Neural progenitor cell (in vitro differentiated cells): ENCODE results near the gene NTRK3. TPM values are rescaled to one million over a fixed set of nuclear protein-coding genes. Genes with fewer than 3 reads are reported as not detected.

ENCODE experiments used
- DNase-seq: peaks from one replicate; pipeline ENCODE4 v3.0.0-alpha.2; 2016; ENCODE audit warnings: low spot score
- H2AFZ ChIP-seq: fragments of 200-600 bp; sonication (generic); replicated peaks from 2 replicates; pipeline ENCODE4 v1.6.1; 2016; ENCODE audit warnings: antibody characterized with exemption
- H3F3A ChIP-seq: fragments of 200-600 bp; sonication (generic); 2 replicates; pipeline ENCODE4 v1.6.1; 2016; ENCODE audit warnings: antibody characterized with exemption, low read depth
- H3K27ac ChIP-seq: fragments of 200-600 bp; sonication (generic); 2 replicates; pipeline ENCODE4 v1.5.1; 2016; ENCODE audit warnings: mild to moderate bottlenecking
- H3K27me3 ChIP-seq: fragments of 200-600 bp; sonication (generic); 2 replicates; pipeline ENCODE4 v1.6.1; 2016; ENCODE audit warnings: mild to moderate bottlenecking, moderate library complexity
- H3K36me3 ChIP-seq: fragments of 200-600 bp; sonication (generic); 2 replicates; pipeline ENCODE4 v1.5.1; 2016
- H3K4me1 ChIP-seq: fragments of 200-600 bp; sonication (generic); 2 replicates; pipeline ENCODE4 v1.6.1; 2016; ENCODE audit warnings: mixed run types
- H3K4me2 ChIP-seq: fragments of 200-600 bp; sonication (generic); 2 replicates; pipeline ENCODE4 v1.6.1; 2016
- H3K4me3 ChIP-seq: fragments of 200-600 bp; sonication (generic); 2 replicates; pipeline ENCODE4 v1.5.1; 2016
- H3K79me2 ChIP-seq: fragments of 200-600 bp; sonication (generic); 2 replicates; pipeline ENCODE4 v1.6.1; 2016; ENCODE audit warnings: low read depth
- H3K9ac ChIP-seq: fragments of 200-600 bp; sonication (generic); 2 replicates; pipeline ENCODE4 v1.6.1; 2016
- H3K9me3 ChIP-seq: fragments of 200-600 bp; sonication (generic); 2 replicates; pipeline ENCODE4 v1.5.1; 2016; ENCODE audit warnings: low read depth
- H4K20me1 ChIP-seq: fragments of 200-600 bp; sonication (generic); 2 replicates; pipeline ENCODE4 v1.6.1; 2016; ENCODE audit warnings: low read depth
- H3K27ac Mint-ChIP-seq: 3 replicates; pipeline ENCODE4 v1.8.0; 2021; ENCODE audit warnings: mixed read lengths
- H3K27me3 Mint-ChIP-seq: 2 replicates; pipeline ENCODE4 v1.8.0; 2022; ENCODE audit warnings: low read depth, mild to moderate bottlenecking, inconsistent platforms, moderate library complexity, mixed read lengths; ENCODE audit not compliant: insufficient read depth
- H3K36me3 Mint-ChIP-seq: 3 replicates; pipeline ENCODE4 v1.8.0; 2021; ENCODE audit warnings: mixed read lengths
- H3K4me1 Mint-ChIP-seq: 3 replicates; pipeline ENCODE4 v1.8.0; 2021; ENCODE audit warnings: mixed read lengths
- H3K4me3 Mint-ChIP-seq: 3 replicates; pipeline ENCODE4 v1.8.0; 2021; ENCODE audit warnings: mild to moderate bottlenecking, moderate library complexity, mixed read lengths
- H3K9me3 Mint-ChIP-seq: 3 replicates; pipeline ENCODE4 v1.8.0; 2020; ENCODE audit warnings: mixed read lengths
- CTCF ChIP-seq: fragments of 200-600 bp; sonication (generic); IDR thresholded peaks from 2 replicates; pipeline ENCODE4 v1.5.1; 2017; ENCODE audit warnings: antibody characterized with exemption, mild to moderate bottlenecking
- EZH2 ChIP-seq: fragments of 200-600 bp; sonication (generic); IDR thresholded peaks from 2 replicates; pipeline ENCODE4 v1.6.1; 2017; ENCODE audit warnings: antibody characterized with exemption, mild to moderate bottlenecking, moderate library complexity
- EZH2phosphoT487 ChIP-seq: fragments of 200-600 bp; sonication (generic); IDR thresholded peaks from 2 replicates; pipeline ENCODE4 v1.6.1; 2017; ENCODE audit warnings: antibody characterized with exemption
- total RNA-seq: library from RNA; depleted of rRNA; stranded (reverse); fragments of >200 nt; gene quantifications from 2 replicates; pipeline ENCODE4 v1.2.3, GENCODE V29; 2015; ENCODE audit warnings: low replicate concordance

NTRK3 gene
- total RNA-seq, 1 donor from 2014 or later = 2.0 TPM

GRCh38 chr15:88181613-88182012 is 74.9 kb downstream of the NTRK3 start:
- no peaks in the 10 kb centered on the region for H3K4me1 ChIP-seq
- no peaks in the 10 kb centered on the region for H3K9me3 ChIP-seq
- H3K4me3 Mint-ChIP-seq = no peak overlapping the region
- H3K4me1 Mint-ChIP-seq = no peaks in the 10 kb centered on the region
- no peaks in the 10 kb centered on the region for H3K9me3 Mint-ChIP-seq
- no peak overlapping the region for H3K4me3 ChIP-seq
- no peaks in the 10 kb centered on the region for H4K20me1 ChIP-seq
- H3K36me3 ChIP-seq = no peaks in the 10 kb centered on the region
- no peak overlapping the region for H2AFZ ChIP-seq
- H3K79me2 ChIP-seq = no peaks in the 10 kb centered on the region
- no peak overlapping the region for H3K4me2 ChIP-seq
- peaks cover 6% of the 10 kb centered on the region for H3K27me3 Mint-ChIP-seq
- H3K27me3 ChIP-seq = no peaks in the 10 kb centered on the region
- DNase-seq = no peak
- TF ChIP-seq CTCF (no peak), EZH2phosphoT487 (no peak), EZH2 (no peak)
- H3F3A ChIP-seq = no peaks in the 10 kb centered on the region
- H3K36me3 Mint-ChIP-seq = no peaks in the 10 kb centered on the region
- no peak overlapping the region for H3K9ac ChIP-seq
- H3K27ac ChIP-seq = no peak overlapping the region
- no peak overlapping the region for H3K27ac Mint-ChIP-seq

GRCh38 chr15:88179562-88179961 is 77.0 kb downstream of the NTRK3 start:
- H3K27ac Mint-ChIP-seq = no peak overlapping the region
- no peaks in the 10 kb centered on the region for H3K36me3 ChIP-seq
- H2AFZ ChIP-seq = no peak overlapping the region
- no peak overlapping the region for H3K4me2 ChIP-seq
- H3F3A ChIP-seq = no peaks in the 10 kb centered on the region
- H4K20me1 ChIP-seq = no peaks in the 10 kb centered on the region
- H3K79me2 ChIP-seq = no peaks in the 10 kb centered on the region
- no peaks in the 10 kb centered on the region for H3K36me3 Mint-ChIP-seq
- H3K27me3 ChIP-seq = no peaks in the 10 kb centered on the region
- no peak for TF ChIP-seq CTCF
- no peak for TF ChIP-seq EZH2
- TF ChIP-seq EZH2phosphoT487 = no peak
- H3K27me3 Mint-ChIP-seq = peaks cover 2% of the 10 kb centered on the region
- no peaks in the 10 kb centered on the region for H3K9me3 Mint-ChIP-seq
- DNase-seq = no peak
- no peak overlapping the region for H3K27ac ChIP-seq
- H3K9ac ChIP-seq = no peak overlapping the region
- H3K4me3 Mint-ChIP-seq = no peak overlapping the region
- no peak overlapping the region for H3K4me3 ChIP-seq
- no peaks in the 10 kb centered on the region for H3K4me1 Mint-ChIP-seq
- H3K4me1 ChIP-seq = no peaks in the 10 kb centered on the region
- no peaks in the 10 kb centered on the region for H3K9me3 ChIP-seq

- Histone ChIP-seq H3K36me3 (no peaks in the 10 kb centered on the region), H4K20me1 (no peaks in the 10 kb centered on the region), H3K4me1 (no peaks in the 10 kb centered on the region), H3K9ac (no peak overlapping the region), H3K79me2 (no peaks in the 10 kb centered on the region), H3K27me3 (no peaks in the 10 kb centered on the region), H3K4me2 (no peak overlapping the region), H2AFZ (no peak overlapping the region), H3K4me3 (no peak overlapping the region), H3K27ac (no peak overlapping the region), H3K9me3 (no peaks in the 10 kb centered on the region), H3F3A (no peaks in the 10 kb centered on the region)
- DNase-seq = no peak
- Mint-ChIP-seq H3K36me3 (no peaks in the 10 kb centered on the region), H3K27me3 (peaks cover 2% of the 10 kb centered on the region), H3K4me3 (no peak overlapping the region), H3K4me1 (no peaks in the 10 kb centered on the region), H3K27ac (no peak overlapping the region), H3K9me3 (no peaks in the 10 kb centered on the region)
- no peak for TF ChIP-seq EZH2
- no peak for TF ChIP-seq EZH2phosphoT487
- no peak for TF ChIP-seq CTCF
These were observed 77.9 kb downstream of the NTRK3 start for GRCh38 chr15:88178631-88179030.
